H9 (cell line): ENCODE data around the gene HOXB6. TPM values are rescaled to one million over a fixed set of nuclear protein-coding genes. Genes with fewer than 3 reads are reported as not detected.

ENCODE experiments used
- DNase-seq: peaks from one replicate; pipeline ENCODE4 v3.0.0-alpha.2; 2017
- H2AFZ ChIP-seq: one replicate; pipeline ENCODE4 v1.6.1; 2013; ENCODE audit warnings: mild to moderate bottlenecking, low read length, control low read depth, moderate library complexity
- H2AK5ac ChIP-seq: 2 replicates; pipeline ENCODE4 v1.6.1; 2013; ENCODE audit warnings: low read length, control low read depth, mixed read lengths; ENCODE audit not compliant: insufficient read length
- H2BK120ac ChIP-seq: one replicate; pipeline ENCODE4 v1.6.1; 2013; ENCODE audit warnings: low read depth, mild to moderate bottlenecking, low read length, control low read depth, inconsistent platforms; ENCODE audit not compliant: poor library complexity, severe bottlenecking
- H2BK12ac ChIP-seq: 2 replicates; pipeline ENCODE4 v1.6.1; 2013; ENCODE audit warnings: low read length, control low read depth, mixed read lengths, low read depth; ENCODE audit not compliant: insufficient read length
- H2BK15ac ChIP-seq: 2 replicates; pipeline ENCODE4 v1.6.1; 2013; ENCODE audit warnings: low read depth, low read length, control low read depth
- H2BK20ac ChIP-seq: one replicate; pipeline ENCODE4 v1.6.1; 2013; ENCODE audit warnings: low read depth, mild to moderate bottlenecking, low read length, control low read depth, inconsistent platforms; ENCODE audit not compliant: poor library complexity, severe bottlenecking
- H2BK5ac ChIP-seq: 2 replicates; pipeline ENCODE4 v1.6.1; 2013; ENCODE audit warnings: low read length, control low read depth, mixed read lengths; ENCODE audit not compliant: insufficient read length
- H3K14ac ChIP-seq: 2 replicates; pipeline ENCODE4 v1.6.1; 2013; ENCODE audit warnings: low read length, control low read depth; ENCODE audit not compliant: insufficient read depth
- H3K18ac ChIP-seq: 2 replicates; pipeline ENCODE4 v1.6.1; 2013; ENCODE audit warnings: low read depth, mild to moderate bottlenecking, mixed read lengths, low read length, control low read depth; ENCODE audit not compliant: insufficient read length
- H3K23ac ChIP-seq: 2 replicates; pipeline ENCODE4 v1.6.1; 2013; ENCODE audit warnings: low read length, control low read depth, mixed read lengths, low read depth; ENCODE audit not compliant: insufficient read length
- H3K23me2 ChIP-seq: 2 replicates; pipeline ENCODE4 v1.6.1; 2013; ENCODE audit warnings: low read depth, mild to moderate bottlenecking, mixed read lengths, low read length, control low read depth; ENCODE audit not compliant: insufficient read length, poor library complexity, severe bottlenecking
- H3K27ac ChIP-seq: 2 replicates; pipeline ENCODE4 v1.5.1; 2013; ENCODE audit warnings: low read length, control low read depth, mixed read lengths, low read depth; ENCODE audit not compliant: insufficient read length
- H3K27me3 ChIP-seq: 2 replicates; pipeline ENCODE4 v1.6.1; 2013; ENCODE audit warnings: low read length, control low read depth, inconsistent platforms; ENCODE audit not compliant: insufficient read depth
- H3K4ac ChIP-seq: 2 replicates; pipeline ENCODE4 v1.6.1; 2013; ENCODE audit warnings: low read depth, mild to moderate bottlenecking, control low read depth, inconsistent platforms, low read length, moderate library complexity
- H3K4me1 ChIP-seq: 2 replicates; pipeline ENCODE4 v1.6.1; 2013; ENCODE audit warnings: low read length, control low read depth, inconsistent platforms; ENCODE audit not compliant: insufficient read depth
- H3K4me2 ChIP-seq: 2 replicates; pipeline ENCODE4 v1.6.1; 2013; ENCODE audit warnings: low read length, control low read depth, mixed read lengths; ENCODE audit not compliant: insufficient read length, insufficient read depth
- H3K56ac ChIP-seq: 2 replicates; pipeline ENCODE4 v1.6.1; 2013; ENCODE audit warnings: low read depth, mild to moderate bottlenecking, mixed read lengths, low read length, control low read depth; ENCODE audit not compliant: insufficient read length
- H3K79me1 ChIP-seq: 2 replicates; pipeline ENCODE4 v1.6.1; 2013; ENCODE audit warnings: low read depth, mild to moderate bottlenecking, moderate library complexity, low read length, control low read depth, inconsistent platforms; ENCODE audit not compliant: insufficient read depth, poor library complexity, severe bottlenecking
- H3K79me2 ChIP-seq: 2 replicates; pipeline ENCODE4 v1.6.1; 2013; ENCODE audit warnings: low read length, control low read depth, inconsistent platforms; ENCODE audit not compliant: insufficient read depth
- H3K9ac ChIP-seq: 2 replicates; pipeline ENCODE4 v1.6.1; 2013; ENCODE audit warnings: low read length, control low read depth, mixed read lengths; ENCODE audit not compliant: insufficient read length; ENCODE audit errors: extremely low read depth
- H3K9me3 ChIP-seq: one replicate; pipeline ENCODE4 v1.6.1; 2013; ENCODE audit warnings: low read depth, low read length, inconsistent platforms; ENCODE audit not compliant: control insufficient read depth
- H3T11ph ChIP-seq: one replicate; pipeline ENCODE4 v1.6.1; 2013; ENCODE audit warnings: mild to moderate bottlenecking, low read length, control low read depth, inconsistent platforms
- H4K20me1 ChIP-seq: one replicate; pipeline ENCODE4 v1.6.1; 2013; ENCODE audit not compliant: control insufficient read depth, insufficient read length, insufficient read depth
- H4K5ac ChIP-seq: 2 replicates; pipeline ENCODE4 v1.6.1; 2013; ENCODE audit warnings: low read depth, mild to moderate bottlenecking, mixed read lengths, low read length, control low read depth; ENCODE audit not compliant: insufficient read length
- H4K8ac ChIP-seq: replicated peaks from 2 replicates; pipeline ENCODE4 v1.6.1; 2013; ENCODE audit warnings: low read length, control low read depth, mixed read lengths, low read depth; ENCODE audit not compliant: insufficient read length
- H4K91ac ChIP-seq: 2 replicates; pipeline ENCODE4 v1.6.1; 2013; ENCODE audit warnings: low read depth, mild to moderate bottlenecking, moderate library complexity, mixed read lengths, low read length, control low read depth; ENCODE audit not compliant: insufficient read length
- H3K27ac Mint-ChIP-seq, 3 experiments: 2 replicates in 2 of 3; 3 replicates in 1 of 3; pipeline ENCODE4 v1.8.0; 2020 to 2021; ENCODE audit warnings: mixed read lengths in 3 of 3, mild to moderate bottlenecking in 1 of 3, moderate library complexity in 1 of 3
- H3K27me3 Mint-ChIP-seq: 2 replicates; pipeline ENCODE4 v1.8.0; 2021; ENCODE audit warnings: low read depth, mild to moderate bottlenecking, moderate library complexity, mixed read lengths
- H3K36me3 Mint-ChIP-seq, 3 experiments: 2 replicates in 2 of 3; 3 replicates in 1 of 3; pipeline ENCODE4 v1.8.0; 2020 to 2021; ENCODE audit warnings: low read depth in 3 of 3, mixed read lengths in 3 of 3; ENCODE audit not compliant: insufficient read depth in 1 of 3
- H3K4me1 Mint-ChIP-seq, 2 experiments: 2 replicates each; pipeline ENCODE4 v1.8.0; 2020; ENCODE audit warnings: mixed read lengths in 2 of 2
- H3K4me3 Mint-ChIP-seq, 2 experiments: 2 replicates in 1 of 2; 3 replicates in 1 of 2; pipeline ENCODE4 v1.8.0; 2020 to 2021; ENCODE audit warnings: mild to moderate bottlenecking in 2 of 2, mixed read lengths in 2 of 2, moderate library complexity in 1 of 2
- H3K9me3 Mint-ChIP-seq, 2 experiments: 2 replicates in 1 of 2; 3 replicates in 1 of 2; pipeline ENCODE4 v1.8.0; 2020; ENCODE audit warnings: mild to moderate bottlenecking in 2 of 2, mixed read lengths in 2 of 2, moderate library complexity in 1 of 2
- WGBS: extraction: QIAGEN DNeasy Blood & Tissue Kit; methylation state at CpG from one replicate; pipeline ENCODE4 v1.1.7; 2013; ENCODE audit warnings: missing lambda C conversion rate, low lambda C conversion rate, mixed read lengths; ENCODE audit not compliant: insufficient read length; ENCODE audit errors: extremely low coverage; 5-methylcytosine and 5-hydroxymethylcytosine counted together
- total RNA-seq: library from RNA; stranded (reverse); gene quantifications from 2 replicates; pipeline ENCODE4 v1.2.1, GENCODE V29; 2021
- TF ChIP-seq, protein P1 (sequence below): fragments of 200-600 bp; sonication (generic); conservative IDR thresholded peaks from 3 replicates; pipeline ENCODE4 v1.8.0; 2021; ENCODE audit warnings: antibody characterized with exemption, mild to moderate bottlenecking

The HOXB6 gene
- total RNA-seq, 1 experiment from 2014 or later, result not detected

DNA sequence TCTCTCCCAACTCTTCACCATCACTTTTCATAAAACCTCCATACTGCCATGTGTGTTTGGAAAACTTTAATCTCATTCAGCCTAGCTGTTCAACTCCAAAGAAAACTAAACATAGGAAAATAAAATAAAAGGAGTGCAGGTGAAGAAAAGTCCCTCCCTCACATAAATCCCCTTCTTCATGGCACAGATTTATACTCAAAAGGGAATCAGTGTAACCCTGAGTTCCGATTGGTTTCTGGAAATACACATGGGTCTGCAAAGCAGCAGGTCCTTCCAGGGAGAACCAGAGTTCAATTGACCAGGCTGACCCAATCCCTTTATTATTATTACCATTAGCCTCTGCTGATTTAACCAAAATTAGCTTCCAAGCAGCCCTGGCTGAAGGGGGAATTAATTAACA is 51.0 kb downstream of the HOXB6 start:
- no CpG with 5 or more reads among the region's 1 CpG for WGBS
- no peak overlapping the region for H3K4me2 ChIP-seq

More for the DNA sequence above, 51.0 kb downstream of the HOXB6 start:
- Histone ChIP-seq H2AK5ac (no peak overlapping the region), H3K23ac (no peak overlapping the region), H3K4me1 (no peaks in the 10 kb centered on the region), H3T11ph (no peak overlapping the region), H3K14ac (no peak overlapping the region), H2AFZ (no peak overlapping the region), H2BK12ac (no peak overlapping the region), H2BK5ac (no peak overlapping the region), H3K27me3 (peaks cover 91% of the 10 kb centered on the region), H3K56ac (no peak overlapping the region), H3K79me2 (no peaks in the 10 kb centered on the region), H3K9me3 (no peaks in the 10 kb centered on the region), H3K79me1 (no peaks in the 10 kb centered on the region), H3K4ac (no peak overlapping the region), H3K18ac (no peak overlapping the region), H2BK15ac (no peak overlapping the region), H3K23me2 (no peaks in the 10 kb centered on the region), H4K5ac (no peak overlapping the region), H3K27ac (no peak overlapping the region), H2BK120ac (no peak overlapping the region), H4K8ac (no peak overlapping the region), H3K9ac (no peak overlapping the region), H4K20me1 (peaks cover 3% of the 10 kb centered on the region), H2BK20ac (no peak overlapping the region), H4K91ac (no peak overlapping the region)
- H3K36me3 Mint-ChIP-seq, result peaks cover 0 to 2% (median 0%) of the 10 kb centered on the region in 3 experiments; a peak in 1 of 7 replicates
- TF ChIP-seq, protein P1, sequence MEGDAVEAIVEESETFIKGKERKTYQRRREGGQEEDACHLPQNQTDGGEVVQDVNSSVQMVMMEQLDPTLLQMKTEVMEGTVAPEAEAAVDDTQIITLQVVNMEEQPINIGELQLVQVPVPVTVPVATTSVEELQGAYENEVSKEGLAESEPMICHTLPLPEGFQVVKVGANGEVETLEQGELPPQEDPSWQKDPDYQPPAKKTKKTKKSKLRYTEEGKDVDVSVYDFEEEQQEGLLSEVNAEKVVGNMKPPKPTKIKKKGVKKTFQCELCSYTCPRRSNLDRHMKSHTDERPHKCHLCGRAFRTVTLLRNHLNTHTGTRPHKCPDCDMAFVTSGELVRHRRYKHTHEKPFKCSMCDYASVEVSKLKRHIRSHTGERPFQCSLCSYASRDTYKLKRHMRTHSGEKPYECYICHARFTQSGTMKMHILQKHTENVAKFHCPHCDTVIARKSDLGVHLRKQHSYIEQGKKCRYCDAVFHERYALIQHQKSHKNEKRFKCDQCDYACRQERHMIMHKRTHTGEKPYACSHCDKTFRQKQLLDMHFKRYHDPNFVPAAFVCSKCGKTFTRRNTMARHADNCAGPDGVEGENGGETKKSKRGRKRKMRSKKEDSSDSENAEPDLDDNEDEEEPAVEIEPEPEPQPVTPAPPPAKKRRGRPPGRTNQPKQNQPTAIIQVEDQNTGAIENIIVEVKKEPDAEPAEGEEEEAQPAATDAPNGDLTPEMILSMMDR, result no peak
- peaks cover 16 to 36% of the 10 kb centered on the region in 2 experiments for H3K4me1 Mint-ChIP-seq
- H3K4me3 Mint-ChIP-seq, result no peak overlapping the region
- no peak for DNase-seq
- peaks cover 99% of the 10 kb centered on the region for H3K27me3 Mint-ChIP-seq
- no peak overlapping the region; a peak in 1 of 7 replicates for H3K27ac Mint-ChIP-seq
- peaks cover 10% of the 10 kb centered on the region in 2 experiments; a peak in 4 of 5 replicates for H3K9me3 Mint-ChIP-seq
